Vagina (tissue), 2 donors: Measurements from ENCODE around the gene LSM11.

Experiments used
- CTCF ChIP-seq, 3 experiments: fragments of 450-650 bp in 2 of 3; fragments of 200-600 bp in 1 of 3; sonication (generic) in 1 of 3; IDR thresholded peaks; one replicate each; pipeline ENCODE4 v1.5.1; 2017 to 2019; ENCODE audit warnings: antibody characterized with exemption in 3 of 3, mild to moderate bottlenecking in 2 of 3, moderate library complexity in 2 of 3
- POLR2A ChIP-seq, 2 donors: fragments of 450-650 bp; IDR thresholded peaks; one replicate each; pipeline ENCODE4 v1.6.1; 2017; ENCODE audit warnings: antibody characterized with exemption in 2 of 2, mild to moderate bottlenecking in 2 of 2, moderate library complexity in 2 of 2
- POLR2AphosphoS5 ChIP-seq, 2 donors: sonication (generic); formaldehyde crosslinking; IDR thresholded peaks; one replicate each; pipeline ENCODE4 v1.9.0; 2017; ENCODE audit warnings: antibody characterized with exemption in 2 of 2, mild to moderate bottlenecking in 2 of 2, low read depth in 1 of 2; ENCODE audit not compliant: insufficient read depth in 1 of 2

GRCh38 chr5:157721159-157721558, 22.4 kb upstream of the LSM11 start:
- TF ChIP-seq CTCF (IDR thresholded peaks at IDR 0.05) (no peak), POLR2AphosphoS5 (IDR thresholded peaks at IDR 0.05; ENCODE audit: insufficient read depth in 1 of 2, low read depth in 1 of 2) (no peak), POLR2A (IDR thresholded peaks at IDR 0.05) (no peak)
